Glutamatergic neuron (in vitro differentiated cells): ENCODE data around the gene FGGY. TPM values are rescaled to one million over a fixed set of nuclear protein-coding genes. Genes with fewer than 3 reads are reported as not detected.
"Not testable (repeated sequence)": the region's sequence is repeated elsewhere in the genome, so short reads cannot be mapped to it uniquely, and the experiment has no call there.

ENCODE experiments used
- DNase-seq: peaks from one replicate; pipeline ENCODE4 v3.0.0; 2022
- H3K27ac Mint-ChIP-seq: one replicate; pipeline ENCODE4 v1.8.0; 2020; ENCODE audit warnings: mild to moderate bottlenecking, mixed read lengths, inconsistent platforms; ENCODE audit not compliant: unreplicated experiment
- H3K27me3 Mint-ChIP-seq: one replicate; pipeline ENCODE4 v1.8.0; 2020; ENCODE audit warnings: mild to moderate bottlenecking, moderate library complexity, mixed read lengths, inconsistent platforms; ENCODE audit not compliant: unreplicated experiment
- H3K36me3 Mint-ChIP-seq: one replicate; pipeline ENCODE4 v1.8.0; 2020; ENCODE audit warnings: mild to moderate bottlenecking, mixed read lengths, inconsistent platforms; ENCODE audit not compliant: unreplicated experiment
- H3K4me1 Mint-ChIP-seq: one replicate; pipeline ENCODE4 v1.8.0; 2020; ENCODE audit warnings: mild to moderate bottlenecking, low read depth, mixed read lengths, inconsistent platforms; ENCODE audit not compliant: unreplicated experiment
- H3K4me3 Mint-ChIP-seq: one replicate; pipeline ENCODE4 v1.8.0; 2020; ENCODE audit warnings: mild to moderate bottlenecking, mixed read lengths, inconsistent platforms; ENCODE audit not compliant: unreplicated experiment
- H3K9me3 Mint-ChIP-seq: one replicate; pipeline ENCODE4 v1.8.0; 2020; ENCODE audit warnings: mild to moderate bottlenecking, moderate library complexity, mixed read lengths, inconsistent platforms; ENCODE audit not compliant: unreplicated experiment
- total RNA-seq: library from RNA; stranded (reverse); fragmentation: NEBNext Ultra II Directional; extraction: Animal tissue kit (Norgen Biotek cat#: 25700); gene quantifications from one replicate; pipeline ENCODE4 v1.2.1, GENCODE V29; 2021; ENCODE audit not compliant: unreplicated experiment
- TF ChIP-seq, protein P1 (sequence below): fragments of 200-600 bp; sonication (generic); IDR thresholded peaks from one replicate; pipeline ENCODE4 v1.5.0; 2021; ENCODE audit not compliant: partially characterized antibody, unreplicated experiment

FGGY gene
- total RNA-seq, 1 donor from 2014 or later: 11.6 TPM

- no peak for DNase-seq
- Mint-ChIP-seq H3K36me3 (no peaks in the 10 kb centered on the region), H3K4me1 (peaks cover 5% of the 10 kb centered on the region), H3K27me3 (no peaks in the 10 kb centered on the region), H3K9me3 (peaks cover 2% of the 10 kb centered on the region), H3K4me3 (no peak overlapping the region), H3K27ac (no peak overlapping the region)
- TF ChIP-seq, protein P1, sequence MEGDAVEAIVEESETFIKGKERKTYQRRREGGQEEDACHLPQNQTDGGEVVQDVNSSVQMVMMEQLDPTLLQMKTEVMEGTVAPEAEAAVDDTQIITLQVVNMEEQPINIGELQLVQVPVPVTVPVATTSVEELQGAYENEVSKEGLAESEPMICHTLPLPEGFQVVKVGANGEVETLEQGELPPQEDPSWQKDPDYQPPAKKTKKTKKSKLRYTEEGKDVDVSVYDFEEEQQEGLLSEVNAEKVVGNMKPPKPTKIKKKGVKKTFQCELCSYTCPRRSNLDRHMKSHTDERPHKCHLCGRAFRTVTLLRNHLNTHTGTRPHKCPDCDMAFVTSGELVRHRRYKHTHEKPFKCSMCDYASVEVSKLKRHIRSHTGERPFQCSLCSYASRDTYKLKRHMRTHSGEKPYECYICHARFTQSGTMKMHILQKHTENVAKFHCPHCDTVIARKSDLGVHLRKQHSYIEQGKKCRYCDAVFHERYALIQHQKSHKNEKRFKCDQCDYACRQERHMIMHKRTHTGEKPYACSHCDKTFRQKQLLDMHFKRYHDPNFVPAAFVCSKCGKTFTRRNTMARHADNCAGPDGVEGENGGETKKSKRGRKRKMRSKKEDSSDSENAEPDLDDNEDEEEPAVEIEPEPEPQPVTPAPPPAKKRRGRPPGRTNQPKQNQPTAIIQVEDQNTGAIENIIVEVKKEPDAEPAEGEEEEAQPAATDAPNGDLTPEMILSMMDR: no peak
Observed at GRCh38 chr1:59353453-59353852, 56.6 kb downstream of the FGGY start.

DNA sequence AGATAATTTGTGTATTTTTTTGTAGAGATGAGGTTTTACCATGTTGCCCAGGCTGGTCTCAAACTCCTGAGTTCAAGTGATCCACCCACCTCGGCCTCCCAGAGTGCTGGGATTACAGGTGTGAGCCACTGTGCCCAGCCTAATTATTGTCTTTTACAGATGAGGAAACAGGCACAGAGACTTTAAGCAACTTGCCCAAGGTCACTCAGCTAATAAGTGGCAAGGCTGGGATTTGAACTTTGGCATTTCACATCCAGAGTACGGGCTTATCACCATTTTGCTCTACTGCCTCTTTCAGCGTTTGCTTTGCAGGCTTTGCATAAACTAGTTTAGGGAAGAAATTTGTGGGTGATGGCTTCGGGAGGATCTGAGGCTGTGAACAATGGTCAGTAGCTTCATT lies 57.3 kb downstream of the FGGY start:
- not testable (repeated sequence) for DNase-seq, H3K9me3 Mint-ChIP-seq, H3K4me1 Mint-ChIP-seq, H3K4me3 Mint-ChIP-seq, H3K36me3 Mint-ChIP-seq, H3K27me3 Mint-ChIP-seq, H3K27ac Mint-ChIP-seq

GRCh38 chr1:59354709-59355337 lies 57.9 kb downstream of the FGGY start:
- no peak overlapping the region for H3K27ac Mint-ChIP-seq

DNA sequence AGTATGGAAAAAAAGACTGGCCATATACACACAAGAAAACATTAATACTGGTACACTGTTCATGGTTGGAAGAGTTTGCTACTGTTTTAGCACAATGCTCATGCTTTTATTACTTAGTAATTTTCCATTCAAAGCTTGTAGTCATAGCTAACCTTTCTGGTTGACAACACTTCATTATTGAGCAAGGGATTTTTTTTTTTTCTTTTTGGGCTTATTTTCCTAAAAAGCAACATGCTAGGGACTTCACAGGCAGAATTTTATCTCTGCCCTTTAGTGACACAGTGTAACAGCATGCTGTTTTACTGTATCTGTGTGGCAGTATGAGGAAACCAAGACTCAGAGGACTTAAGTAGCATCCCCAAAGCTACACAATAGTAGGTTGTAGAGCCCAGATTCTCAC lies 58.5 kb downstream of the FGGY start:
- H3K27ac Mint-ChIP-seq: no peak overlapping the region
- no peak for DNase-seq
- TF ChIP-seq, protein P1: no peak
- peaks cover 5% of the 10 kb centered on the region for H3K4me1 Mint-ChIP-seq
- no peaks in the 10 kb centered on the region for H3K27me3 Mint-ChIP-seq
- no peaks in the 10 kb centered on the region for H3K36me3 Mint-ChIP-seq
- H3K9me3 Mint-ChIP-seq: peaks cover 2% of the 10 kb centered on the region
- no peak overlapping the region for H3K4me3 Mint-ChIP-seq

More at GRCh38 chr1:59354709-59355337, 57.9 kb downstream of the FGGY start:
- Mint-ChIP-seq H3K4me3 (no peak overlapping the region), H3K4me1 (peaks cover 5% of the 10 kb centered on the region), H3K36me3 (no peaks in the 10 kb centered on the region), H3K9me3 (peaks cover 2% of the 10 kb centered on the region), H3K27me3 (no peaks in the 10 kb centered on the region)
- DNase-seq: no peak
- TF ChIP-seq, protein P1: no peak

DNA sequence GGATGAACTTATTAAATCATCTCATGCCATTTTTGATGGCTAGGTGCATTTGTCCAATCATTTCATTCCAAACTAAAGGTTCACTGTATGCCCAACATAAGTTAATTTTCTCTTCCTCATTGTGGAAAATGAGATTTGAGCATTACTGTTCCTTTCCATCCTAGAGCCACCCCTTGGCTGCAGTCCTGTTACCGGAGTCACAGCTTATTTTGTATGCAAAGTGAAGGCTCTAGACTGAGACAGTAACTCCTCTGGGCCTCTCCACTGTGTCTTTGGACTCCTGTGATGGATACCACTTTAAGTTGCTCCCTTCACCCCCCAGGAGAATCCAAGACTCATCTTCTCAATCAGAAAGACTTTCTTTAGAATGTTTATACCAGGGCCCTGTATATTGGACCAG lies 59.7 kb downstream of the FGGY start:
- H3K4me3 Mint-ChIP-seq: no peak overlapping the region
- TF ChIP-seq, protein P1: no peak
- peaks cover 2% of the 10 kb centered on the region for H3K9me3 Mint-ChIP-seq
- DNase-seq: no peak
- H3K27ac Mint-ChIP-seq: no peak overlapping the region
- H3K36me3 Mint-ChIP-seq: no peaks in the 10 kb centered on the region
- H3K4me1 Mint-ChIP-seq: peaks cover 5% of the 10 kb centered on the region
- no peaks in the 10 kb centered on the region for H3K27me3 Mint-ChIP-seq
